GM19351 (cell line): ENCODE data around the gene ELK3.
"Not testable (repeated sequence)": the region's sequence is repeated elsewhere in the genome, so short reads cannot be mapped to it uniquely, and the experiment has no call there.

ENCODE experiments used
- ATAC-seq: cut with Tn5 transposase; IDR thresholded peaks from one replicate; pipeline ENCODE4 v1.9.1; 2021; ENCODE audit warnings: mild to moderate bottlenecking, moderate library complexity; ENCODE audit not compliant: unreplicated experiment

The ELK3 gene

GRCh38 chr12:96300064-96300463 lies 105.9 kb downstream of the ELK3 start:
- ATAC-seq: no peak

GRCh38 chr12:96301732-96302131 lies 107.6 kb downstream of the ELK3 start:
- no peak for ATAC-seq

- no peak for ATAC-seq
Measured at GRCh38 chr12:96302687-96303310, 108.6 kb downstream of the ELK3 start.

GRCh38 chr12:96303653-96304052 lies 109.5 kb downstream of the ELK3 start:
- ATAC-seq: no peak

GRCh38 chr12:96305665-96306064 lies 111.5 kb downstream of the ELK3 start:
- ATAC-seq: no peak

GRCh38 chr12:96308881-96309280 lies 114.7 kb downstream of the ELK3 start:
- no peak for ATAC-seq

GRCh38 chr12:96310067-96310466 lies 115.9 kb downstream of the ELK3 start:
- no peak for ATAC-seq

- ATAC-seq: no peak
Measured at GRCh38 chr12:96311191-96311590, 117.0 kb downstream of the ELK3 start.

GRCh38 chr12:96313606-96314005 lies 119.4 kb downstream of the ELK3 start:
- no peak for ATAC-seq

- no peak for ATAC-seq
Measured at GRCh38 chr12:96314723-96315122, 120.5 kb downstream of the ELK3 start.

GRCh38 chr12:96315741-96316481 lies 121.7 kb downstream of the ELK3 start:
- not testable (repeated sequence) for ATAC-seq

- not testable (repeated sequence) for ATAC-seq
Measured at GRCh38 chr12:96317801-96318200, 123.6 kb downstream of the ELK3 start.
